Osteocyte (in vitro differentiated cells): ENCODE measurements around the gene MMADHC. TPM values are rescaled to one million over a fixed set of nuclear protein-coding genes. Genes with fewer than 3 reads are reported as not detected.
A peak's percentile ranks its signal among the peaks of the same experiment; 100 is the strongest.

Source experiments
- DNase-seq: peaks from one replicate; pipeline ENCODE4 v3.0.0; 2021; ENCODE audit warnings: mixed read lengths; ENCODE audit not compliant: unreplicated experiment; ENCODE audit errors: extremely low spot score
- H3K27ac Mint-ChIP-seq: one replicate; pipeline ENCODE4 v1.8.0; 2021; ENCODE audit warnings: mild to moderate bottlenecking, mixed read lengths; ENCODE audit not compliant: unreplicated experiment
- H3K27me3 Mint-ChIP-seq: one replicate; pipeline ENCODE4 v1.8.0; 2021; ENCODE audit warnings: mixed read lengths; ENCODE audit not compliant: unreplicated experiment
- H3K36me3 Mint-ChIP-seq: one replicate; pipeline ENCODE4 v1.8.0; 2021; ENCODE audit warnings: mixed read lengths; ENCODE audit not compliant: unreplicated experiment
- H3K4me1 Mint-ChIP-seq: one replicate; pipeline ENCODE4 v1.8.0; 2021; ENCODE audit warnings: mixed read lengths; ENCODE audit not compliant: unreplicated experiment
- H3K4me3 Mint-ChIP-seq: one replicate; pipeline ENCODE4 v1.8.0; 2021; ENCODE audit warnings: mild to moderate bottlenecking, moderate library complexity, mixed read lengths; ENCODE audit not compliant: unreplicated experiment
- H3K9me3 Mint-ChIP-seq: one replicate; pipeline ENCODE4 v1.8.0; 2021; ENCODE audit warnings: mixed read lengths; ENCODE audit not compliant: unreplicated experiment
- CTCF ChIP-seq: fragments of 200-600 bp; sonication (generic); IDR thresholded peaks from 2 replicates; pipeline ENCODE4 v1.5.0; 2021; ENCODE audit warnings: antibody characterized with exemption, mild to moderate bottlenecking, moderate library complexity
- total RNA-seq: library from RNA; stranded (reverse); gene quantifications from 2 replicates; pipeline ENCODE4 v1.2.1, GENCODE V29; 2021

MMADHC gene
- total RNA-seq, 1 donor from 2014 or later: 96.6 TPM

DNA sequence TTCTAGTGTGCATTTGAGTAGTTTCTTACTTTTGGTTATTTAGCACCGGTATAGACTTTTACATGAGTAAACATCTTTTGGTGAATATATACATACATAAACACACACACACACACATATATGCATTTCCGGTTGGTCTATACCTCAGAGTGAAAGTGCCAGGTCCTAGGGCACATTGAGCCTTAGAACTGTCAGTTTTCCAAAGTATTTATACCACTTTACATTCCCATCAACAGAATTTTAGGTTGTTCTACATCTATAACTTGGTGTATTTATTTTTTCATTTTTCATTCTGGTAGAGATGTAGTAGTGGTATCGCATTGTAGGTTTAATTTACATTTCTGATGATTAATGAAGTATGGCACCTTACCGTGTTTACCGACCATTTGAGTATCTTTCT, 22.6 kb downstream of the MMADHC start:
- TF ChIP-seq CTCF: no peak
- Mint-ChIP-seq H3K9me3 (no peaks in the 10 kb centered on the region), H3K36me3 (peaks cover 35% of the 10 kb centered on the region), H3K4me3 (no peak overlapping the region), H3K27me3 (no peaks in the 10 kb centered on the region), H3K27ac (no peak overlapping the region), H3K4me1 (peaks cover 14% of the 10 kb centered on the region)
- DNase-seq: no peak

DNA sequence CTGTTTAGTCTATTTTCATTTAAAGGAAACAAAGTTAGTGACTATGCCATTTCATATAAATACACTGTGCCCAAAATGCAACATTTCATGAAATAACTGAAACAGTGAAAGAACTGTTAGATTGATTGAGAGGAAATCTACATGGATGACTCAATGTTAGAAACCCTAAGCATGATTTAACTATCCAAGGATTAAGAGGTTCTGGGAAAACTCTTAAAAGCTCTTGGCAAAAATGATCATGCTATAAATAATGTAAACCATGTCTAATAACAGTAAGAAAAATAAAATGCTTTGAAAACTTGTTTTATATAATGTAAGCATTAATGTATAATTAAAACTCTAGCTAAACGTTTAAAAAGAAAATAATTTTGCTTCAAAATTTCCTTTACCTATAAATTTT, 23.5 kb downstream of the MMADHC start:
- H3K4me3 Mint-ChIP-seq: no peak overlapping the region
- no peaks in the 10 kb centered on the region for H3K9me3 Mint-ChIP-seq
- no peak for DNase-seq
- no peaks in the 10 kb centered on the region for H3K27me3 Mint-ChIP-seq
- H3K36me3 Mint-ChIP-seq: peaks cover 26% of the 10 kb centered on the region
- TF ChIP-seq CTCF: no peak
- peaks cover 14% of the 10 kb centered on the region for H3K4me1 Mint-ChIP-seq
- H3K27ac Mint-ChIP-seq: no peak overlapping the region

DNA sequence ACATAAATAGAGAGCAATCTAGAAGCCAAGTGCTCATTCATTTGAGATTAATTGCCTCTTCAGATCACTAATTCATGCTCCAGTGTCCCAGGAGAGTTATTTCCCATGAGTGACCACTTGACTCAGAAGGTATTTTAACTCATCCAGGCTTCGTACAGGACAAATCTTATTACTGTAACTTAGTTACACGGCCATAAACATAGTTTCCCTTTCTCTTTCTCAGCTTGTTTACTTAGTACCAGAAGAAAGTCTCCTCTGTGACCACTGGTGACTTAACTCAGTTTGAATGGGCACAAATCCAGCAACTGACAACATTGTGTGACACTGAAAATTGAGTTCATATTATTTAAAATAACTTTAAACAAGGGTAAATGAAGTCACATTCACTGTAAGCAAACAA, 25.3 kb downstream of the MMADHC start:
- peak overlapping the region; percentile 20 for H3K27ac Mint-ChIP-seq
- H3K36me3 Mint-ChIP-seq: peaks cover 12% of the 10 kb centered on the region
- H3K4me1 Mint-ChIP-seq: peaks cover 14% of the 10 kb centered on the region
- TF ChIP-seq CTCF: no peak
- H3K9me3 Mint-ChIP-seq: no peaks in the 10 kb centered on the region
- DNase-seq: no peak
- H3K27me3 Mint-ChIP-seq: no peaks in the 10 kb centered on the region
- no peak overlapping the region for H3K4me3 Mint-ChIP-seq

DNA sequence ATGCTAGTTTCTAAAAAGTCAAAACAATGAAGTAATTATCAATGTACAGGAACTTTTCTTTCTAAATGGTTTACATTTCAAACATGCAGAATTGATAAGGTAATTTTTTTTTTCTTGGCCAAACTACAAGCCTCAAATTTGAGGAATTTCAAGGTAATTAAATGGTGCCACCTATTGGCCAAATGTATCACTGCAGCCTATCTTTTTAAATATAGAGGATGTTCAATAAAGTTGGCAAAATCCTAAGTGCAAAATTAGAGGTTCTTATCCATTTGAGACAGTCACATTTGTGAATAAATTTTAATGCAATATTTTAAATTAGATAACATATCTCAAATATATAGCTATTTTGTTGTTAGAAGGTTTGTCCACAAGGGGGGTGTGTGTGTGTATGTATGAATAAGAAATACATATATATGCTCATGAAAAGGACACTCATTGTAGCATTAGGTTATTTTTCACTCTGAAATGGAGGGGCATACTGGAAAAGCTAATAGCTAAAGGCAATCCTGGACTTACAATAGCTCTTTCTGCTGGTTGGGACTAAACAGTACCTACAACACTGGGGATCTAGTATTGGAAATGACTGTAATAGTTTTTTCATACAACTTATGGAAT, 26.2 kb downstream of the MMADHC start:
- no peak overlapping the region for H3K27ac Mint-ChIP-seq
- DNase-seq: no peak
- H3K9me3 Mint-ChIP-seq: no peaks in the 10 kb centered on the region
- no peak overlapping the region for H3K4me3 Mint-ChIP-seq
- peaks cover 21% of the 10 kb centered on the region for H3K4me1 Mint-ChIP-seq
- peaks cover 6% of the 10 kb centered on the region for H3K36me3 Mint-ChIP-seq
- TF ChIP-seq CTCF: peak; percentile 89
- H3K27me3 Mint-ChIP-seq: no peaks in the 10 kb centered on the region

- no peaks in the 10 kb centered on the region for H3K36me3 Mint-ChIP-seq
- no peak for TF ChIP-seq CTCF
- no peaks in the 10 kb centered on the region for H3K9me3 Mint-ChIP-seq
- no peak for DNase-seq
- no peaks in the 10 kb centered on the region for H3K27me3 Mint-ChIP-seq
- no peak overlapping the region for H3K27ac Mint-ChIP-seq
- no peak overlapping the region for H3K4me3 Mint-ChIP-seq
- peaks cover 24% of the 10 kb centered on the region for H3K4me1 Mint-ChIP-seq
These were observed 28.1 kb downstream of the MMADHC start for GRCh38 chr2:149559341-149560068.
